ENCODE results near the gene SKOR2. TPM values are rescaled to one million over a fixed set of nuclear protein-coding genes. Genes with fewer than 3 reads are reported as not detected.
"Not testable (repeated sequence)": the region's sequence is repeated elsewhere in the genome, so short reads cannot be mapped to it uniquely, and the experiment has no call there.

The SKOR2 gene
- total RNA-seq, 6 experiments from 2014 or later = not detected

- Histone ChIP-seq H3K27ac (no peak overlapping the region), H3K36me3 (peaks cover 0 to 2% (median 0%) of the 10 kb centered on the region in 4 donors), H3K4me3 (no peak overlapping the region), H3K4me1 (no peaks in the 10 kb centered on the region), H3K27me3 (no peaks in the 10 kb centered on the region), H3K9me3 (no peaks in the 10 kb centered on the region)
- ATAC-seq = no peak
- DNase-seq = no peak
- TF ChIP-seq POLR2A (IDR thresholded peaks at IDR 0.05) (no peak), CTCF (IDR thresholded peaks at IDR 0.05) (no peak)
- intact Hi-C loops (cut with DNase I) = no loop called here
- 92% methylated on average over 5 of the region's 5 CpGs for WGBS (ENCODE audit: insufficient coverage, low coverage, low lambda C conversion rate, missing lambda C conversion rate)
Observed at GRCh38 chr18:47160256-47160655, 91.2 kb downstream of the SKOR2 start.

GRCh38 chr18:47158404-47158803 is 93.1 kb downstream of the SKOR2 start:
- H3K27me3 ChIP-seq; ATAC-seq; intact Hi-C loops (cut with DNase I); H3K4me3 ChIP-seq; H3K27ac ChIP-seq; H3K4me1 ChIP-seq; H3K36me3 ChIP-seq; H3K9me3 ChIP-seq; DNase-seq: not testable (repeated sequence)
- 92% methylated on average over 15 of the region's 16 CpGs for WGBS (ENCODE audit: insufficient coverage, low coverage, low lambda C conversion rate, missing lambda C conversion rate)

Small RNA genes within 50 kb of the gene (small RNA-seq; reads per million reads assigned to genes)
- 0 reads per million in 2 experiments for gene RNU6-1131P

Other genes starting within 250 kb of the SKOR2 start
- gene ELOA2, start 216.0 kb downstream of the SKOR2 start, total RNA-seq = not detected
- 10 to 100 TPM; 17.2 to 34.6 (median 22.3) TPM for gene HDHD2, start 101.2 kb downstream of the SKOR2 start, total RNA-seq
- 1 to 10 TPM; 4.4 to 9.7 (median 6.9) TPM for gene IER3IP1, start 75.3 kb downstream of the SKOR2 start, total RNA-seq

Data from right lobe of liver (tissue), 6 donors.